NCI-H2227 treated with DMSO at 0.1 percent for 48 hours (cell line): Measurements from ENCODE around the gene KNSTRN.

Experiments used
- DNase-seq: peaks from one replicate; lab custom pipeline; 2025; lab: John Stamatoyannopoulos, UW

Gene KNSTRN

DNA sequence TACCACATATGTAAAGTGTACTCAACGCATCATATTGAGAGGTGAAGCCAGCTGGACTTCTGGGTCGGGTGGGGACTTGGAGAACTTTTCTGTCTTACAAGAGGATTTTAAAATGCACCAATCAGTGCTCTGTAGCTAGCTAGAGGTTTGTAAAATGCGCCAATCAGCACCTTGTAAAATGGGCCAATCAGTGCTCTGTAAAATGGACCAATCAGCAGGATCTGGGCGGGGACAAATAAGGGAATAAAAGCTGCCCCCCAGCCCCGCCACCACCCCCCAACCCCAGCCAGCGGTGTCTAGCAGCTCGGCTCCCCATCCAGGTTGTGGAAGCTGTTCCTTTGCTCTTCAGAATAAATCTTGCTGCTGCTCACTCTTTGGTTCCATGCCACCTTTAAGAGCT is 16.8 kb downstream of the KNSTRN start:
- DNase-seq, result no peak

GRCh38 chr15:40405501-40406381 is 23.2 kb downstream of the KNSTRN start, which contains the start of gene IVD:
IVD (plus strand) TSS chr15:40405795; CDS start chr15:40405828, 33 bp downstream.
- DNase-seq, result peak; percentile 81

DNA sequence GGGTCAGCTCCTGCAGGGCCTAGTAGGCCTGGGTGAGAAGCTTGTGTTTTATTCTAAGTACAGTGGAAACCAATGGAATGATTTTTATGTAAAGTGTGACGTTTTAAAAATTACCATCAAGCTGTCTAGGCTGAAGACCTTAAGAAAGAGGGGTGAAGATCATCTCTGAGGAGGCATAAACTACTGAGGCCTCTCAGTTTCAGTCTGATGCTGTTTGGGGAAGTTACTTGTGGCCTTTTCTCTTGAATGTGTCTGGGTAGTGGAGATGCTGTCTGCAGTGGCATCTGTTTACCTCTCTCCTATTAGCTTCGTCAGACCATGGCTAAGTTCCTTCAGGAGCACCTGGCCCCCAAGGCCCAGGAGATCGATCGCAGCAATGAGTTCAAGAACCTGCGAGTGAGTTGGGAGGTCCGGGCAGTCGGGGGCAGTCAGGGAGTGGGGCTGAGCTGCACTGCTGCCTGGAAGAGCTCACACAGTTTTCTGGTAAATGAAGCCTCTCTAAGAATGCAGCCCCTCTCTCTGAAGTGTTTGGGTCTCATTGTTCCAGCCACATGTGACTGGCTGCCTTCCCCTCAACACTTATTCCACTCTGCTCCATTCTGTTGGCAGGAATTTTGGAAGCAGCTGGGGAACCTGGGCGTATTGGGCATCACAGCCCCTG is 24.9 kb downstream of the KNSTRN start:
- no peak for DNase-seq

DNA sequence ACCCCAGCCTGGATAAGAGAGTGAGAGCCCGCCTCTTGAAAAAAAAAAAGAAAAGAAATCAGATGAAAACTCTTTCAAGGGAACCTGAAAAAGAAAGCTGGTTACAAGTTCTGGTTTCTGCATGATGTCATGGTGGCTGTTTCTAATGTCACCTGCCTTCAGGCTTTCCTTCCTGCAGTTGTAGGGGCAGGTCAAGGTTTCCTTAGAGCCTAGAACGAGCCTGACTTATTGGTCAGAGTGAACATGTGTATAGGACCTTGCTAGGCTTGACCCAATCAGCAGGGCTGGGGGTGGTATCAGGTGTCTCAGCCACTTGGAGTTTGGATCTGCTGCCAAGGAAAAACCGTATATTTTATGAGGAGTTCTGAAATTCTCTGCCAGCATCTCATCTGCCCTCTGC is 26.8 kb downstream of the KNSTRN start:
- DNase-seq, result no peak

DNA sequence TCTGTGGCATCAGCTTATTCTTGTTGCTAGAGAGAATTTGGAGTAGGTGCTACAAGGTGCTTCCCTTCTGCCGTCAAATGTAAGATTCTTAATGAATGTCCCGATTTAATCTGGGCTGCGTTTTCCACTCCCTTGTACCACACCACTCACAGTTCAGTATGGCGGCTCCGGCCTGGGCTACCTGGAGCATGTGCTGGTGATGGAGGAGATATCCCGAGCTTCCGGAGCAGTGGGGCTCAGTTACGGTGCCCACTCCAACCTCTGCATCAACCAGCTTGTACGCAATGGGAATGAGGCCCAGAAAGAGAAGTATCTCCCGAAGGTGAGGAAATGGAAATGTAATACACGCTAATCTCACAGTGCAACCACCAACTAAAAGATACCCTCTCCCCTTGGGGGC is 28.0 kb downstream of the KNSTRN start:
- DNase-seq, result no peak

DNA sequence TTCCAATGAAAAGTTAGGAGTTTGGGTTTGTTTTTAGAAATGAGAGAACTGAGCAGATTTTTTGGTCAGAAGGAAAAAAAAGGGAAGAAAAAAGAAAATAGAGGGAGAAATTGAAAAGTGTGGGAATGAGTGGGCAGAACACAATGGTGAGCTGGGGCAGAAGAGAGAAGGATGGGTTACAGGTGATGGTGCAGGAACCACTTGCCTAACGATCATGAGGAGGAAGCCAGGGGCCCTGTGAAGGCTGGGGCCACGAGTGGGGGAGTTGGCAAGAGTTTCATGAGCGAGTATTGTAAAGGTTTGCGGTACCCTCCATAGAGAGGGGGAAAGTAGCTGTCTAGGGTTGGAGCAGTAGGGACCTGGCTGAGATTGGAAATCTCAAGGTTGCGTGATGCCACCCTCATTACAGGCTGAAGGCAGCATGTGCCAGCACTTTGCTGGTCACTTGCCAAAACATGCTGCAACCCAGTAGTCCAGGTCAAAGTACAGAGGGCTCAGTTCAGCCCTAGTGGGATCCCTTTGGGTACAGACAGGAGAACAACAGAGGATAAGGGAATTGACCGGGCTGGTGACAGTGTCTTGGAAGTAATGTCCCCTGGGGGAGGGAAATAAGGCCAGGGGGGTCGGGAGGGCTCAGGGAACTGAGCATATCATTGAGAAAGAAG is 29.7 kb downstream of the KNSTRN start:
- DNase-seq, result no peak

- DNase-seq, result no peak
Observed at GRCh38 chr15:40413036-40413435, 30.5 kb downstream of the KNSTRN start.

GRCh38 chr15:40414816-40415215 is 32.3 kb downstream of the KNSTRN start:
- no peak for DNase-seq

DNA sequence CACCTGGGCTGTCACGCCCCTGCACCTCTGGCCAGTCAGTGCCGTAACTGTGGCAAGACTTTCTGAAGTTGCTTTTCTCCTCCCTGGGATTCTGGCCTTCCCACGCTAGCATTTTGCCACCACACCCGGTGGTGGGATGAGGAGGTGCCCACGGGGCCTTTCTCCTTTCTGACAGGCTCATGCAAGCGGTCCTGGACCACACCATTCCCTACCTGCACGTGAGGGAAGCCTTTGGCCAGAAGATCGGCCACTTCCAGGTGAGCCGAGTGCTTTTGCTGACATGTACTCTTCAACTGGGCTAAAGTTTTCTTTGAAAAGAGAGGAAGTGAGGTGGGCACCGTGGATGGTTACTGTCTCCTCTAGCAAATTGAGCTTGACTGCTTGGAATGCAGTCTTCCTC is 32.7 kb downstream of the KNSTRN start:
- DNase-seq, result no peak

GRCh38 chr15:40416056-40416455 is 33.5 kb downstream of the KNSTRN start:
- no peak for DNase-seq

DNA sequence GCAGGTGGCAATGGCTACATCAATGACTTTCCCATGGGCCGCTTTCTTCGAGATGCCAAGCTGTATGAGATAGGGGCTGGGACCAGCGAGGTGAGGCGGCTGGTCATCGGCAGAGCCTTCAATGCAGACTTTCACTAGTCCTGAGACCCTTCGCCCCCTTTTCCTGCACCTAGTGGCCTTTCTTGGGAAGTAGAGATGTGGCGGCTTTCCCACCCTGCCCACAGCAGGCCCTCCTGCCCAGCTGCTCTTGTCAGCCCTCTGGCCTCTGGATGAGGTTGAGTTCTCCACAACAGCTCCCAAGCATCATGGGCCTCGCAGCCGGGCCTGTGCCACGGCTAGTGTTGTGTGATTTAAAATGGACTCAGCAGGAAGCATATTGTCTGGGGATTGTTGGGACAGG is 35.6 kb downstream of the KNSTRN start:
- DNase-seq, result no peak

DNA sequence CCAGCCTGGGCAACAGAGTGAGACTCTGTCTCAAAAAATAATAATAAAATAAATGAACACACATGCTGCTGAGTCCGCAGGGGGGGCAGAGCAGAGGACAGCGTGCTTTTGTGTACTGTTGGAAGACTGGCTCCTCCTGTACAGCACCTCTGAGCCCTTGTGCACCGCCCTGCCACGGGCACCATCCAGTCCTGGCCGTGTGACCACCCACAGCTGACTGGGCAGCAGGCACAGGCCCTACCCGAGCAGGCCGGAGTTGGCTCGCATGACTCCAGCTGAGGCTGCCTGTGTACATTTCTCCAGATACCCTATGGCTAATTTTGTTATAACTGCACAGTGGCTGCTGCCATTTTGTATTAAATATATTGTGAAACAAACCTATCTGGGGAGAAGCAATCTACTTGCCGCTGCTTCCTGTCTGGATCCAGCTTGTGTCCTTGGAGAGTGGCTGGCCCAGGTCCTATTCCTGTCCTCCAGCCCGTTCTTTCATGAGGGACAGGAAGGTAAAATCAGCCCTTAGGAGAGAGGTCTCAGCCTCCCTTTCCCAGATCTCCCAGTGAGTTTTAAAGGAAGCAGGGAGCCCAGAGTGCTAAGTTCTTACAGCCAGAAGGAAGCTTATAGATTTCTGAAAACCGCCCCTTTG is 37.7 kb downstream of the KNSTRN start:
- no peak for DNase-seq

DNA sequence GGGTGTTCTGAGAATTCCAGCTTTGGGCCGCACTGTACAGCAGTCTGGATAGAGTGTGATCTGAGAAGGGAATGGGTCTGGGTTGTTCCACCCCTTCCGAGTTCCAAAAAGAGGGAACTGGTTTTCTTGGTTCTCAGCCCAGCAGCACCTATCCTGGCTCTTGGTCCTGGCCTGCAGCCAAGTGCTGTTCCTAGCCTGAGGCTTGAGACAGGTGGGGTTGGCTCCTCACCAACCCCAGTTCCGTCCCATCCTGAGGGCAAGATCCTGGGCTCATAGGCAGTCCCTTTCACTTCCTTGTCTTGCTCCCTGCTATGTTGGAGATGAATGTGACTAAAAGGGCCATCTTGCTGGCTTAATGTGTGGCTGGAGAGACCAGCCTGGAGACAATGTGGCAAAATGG is 38.3 kb downstream of the KNSTRN start:
- no peak for DNase-seq

GRCh38 chr15:40421246-40422157 is 39.0 kb downstream of the KNSTRN start:
- peak; percentile 55 for DNase-seq

DNA sequence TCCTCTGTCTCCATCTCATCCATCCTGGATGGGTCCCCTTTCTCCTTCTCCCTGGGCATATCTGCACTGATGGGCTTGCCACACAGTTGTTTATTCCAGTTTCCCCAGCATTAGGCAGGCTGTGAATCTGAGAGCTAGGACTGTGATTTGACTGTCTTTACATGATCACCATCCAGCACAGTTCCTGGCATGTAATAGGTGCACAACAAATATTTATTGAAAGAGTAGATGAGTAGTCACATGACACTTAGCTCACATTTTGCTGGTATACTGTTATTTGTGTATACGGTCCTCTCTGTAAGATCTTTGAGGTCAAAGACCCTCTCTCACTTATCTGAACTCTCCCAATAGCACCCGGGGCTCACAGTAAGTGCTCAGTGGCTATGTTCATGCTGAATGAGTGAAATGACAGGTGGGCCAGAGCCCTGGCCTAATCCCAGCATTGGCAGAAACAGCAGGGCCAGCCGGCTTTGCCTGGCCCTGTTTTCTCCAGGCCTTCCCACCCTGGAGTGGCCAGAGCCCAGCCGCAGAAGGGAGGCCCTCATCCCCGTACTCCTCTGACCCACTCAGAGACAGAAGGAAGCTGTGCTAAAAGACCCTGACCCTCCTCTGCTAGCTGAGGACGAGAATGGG is 42.1 kb downstream of the KNSTRN start:
- DNase-seq, result no peak

DNA sequence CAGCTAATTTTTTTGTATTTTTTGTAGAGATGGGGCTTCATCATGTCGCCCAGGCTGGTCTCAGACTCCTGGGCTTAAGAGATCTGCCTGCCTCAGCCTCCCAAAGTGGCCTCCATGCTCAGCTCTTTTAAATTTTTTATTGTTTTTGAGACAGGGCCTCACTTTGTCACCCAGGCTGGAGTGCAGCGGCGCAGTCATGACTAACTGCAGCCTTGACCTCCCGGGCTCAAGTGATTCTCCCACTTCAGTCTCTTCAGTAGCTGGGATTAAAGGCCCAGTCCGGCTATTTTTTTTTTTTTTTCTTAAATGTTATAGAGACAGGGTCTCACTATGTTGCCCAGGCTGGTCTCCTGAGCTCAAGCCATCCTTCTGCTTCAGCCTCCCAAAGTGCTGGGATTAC is 43.2 kb downstream of the KNSTRN start:
- no peak for DNase-seq

DNA sequence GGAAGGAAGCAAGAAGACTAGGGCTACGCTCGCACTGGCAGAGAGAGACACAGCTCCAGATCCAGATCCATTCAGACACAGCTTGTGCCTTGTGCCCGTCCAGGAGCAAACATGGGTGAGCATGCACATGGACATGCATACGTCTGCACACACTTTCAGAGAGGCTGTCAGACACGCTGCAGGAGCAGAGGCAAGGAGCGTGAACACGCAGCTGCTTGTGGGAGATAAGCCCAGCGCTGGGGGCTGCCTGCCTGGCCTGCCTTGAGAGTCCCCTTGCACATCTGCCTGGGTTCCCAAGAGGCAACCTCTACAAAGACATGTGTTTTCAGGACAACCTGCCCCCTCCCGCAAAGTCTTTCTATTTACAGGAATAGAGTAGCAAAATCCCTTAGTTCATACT is 44.7 kb downstream of the KNSTRN start:
- no peak for DNase-seq

GRCh38 chr15:40428185-40428584 is 45.7 kb downstream of the KNSTRN start:
- no peak for DNase-seq

- DNase-seq, result no peak
Observed at GRCh38 chr15:40429068-40429710, 46.7 kb downstream of the KNSTRN start.

- peak; percentile 62 for DNase-seq
Observed at GRCh38 chr15:40430271-40430805, 47.8 kb downstream of the KNSTRN start.
